ENCODE results near the gene CLDN16.

CLDN16 gene

DNA sequence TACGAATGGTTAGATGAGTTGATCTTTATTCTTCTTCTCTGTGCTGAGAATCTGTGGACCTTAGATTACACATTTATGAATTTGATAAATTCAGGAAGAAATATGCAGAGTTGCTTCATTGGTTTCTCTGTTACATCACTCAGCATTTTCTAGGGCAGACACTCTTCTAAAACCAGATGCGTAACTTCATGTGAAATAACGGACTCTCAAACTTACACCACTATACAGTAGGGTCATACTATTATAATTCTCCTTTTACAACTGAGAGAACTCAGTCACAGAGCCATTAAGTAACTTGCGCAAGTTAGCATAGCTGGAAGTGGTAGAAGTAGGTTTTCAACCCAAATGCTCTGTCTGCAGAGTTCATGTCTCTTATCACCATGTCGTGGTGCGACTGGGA lies 56.0 kb downstream of the CLDN16 start:
- DNase-seq, result no peak

DNA sequence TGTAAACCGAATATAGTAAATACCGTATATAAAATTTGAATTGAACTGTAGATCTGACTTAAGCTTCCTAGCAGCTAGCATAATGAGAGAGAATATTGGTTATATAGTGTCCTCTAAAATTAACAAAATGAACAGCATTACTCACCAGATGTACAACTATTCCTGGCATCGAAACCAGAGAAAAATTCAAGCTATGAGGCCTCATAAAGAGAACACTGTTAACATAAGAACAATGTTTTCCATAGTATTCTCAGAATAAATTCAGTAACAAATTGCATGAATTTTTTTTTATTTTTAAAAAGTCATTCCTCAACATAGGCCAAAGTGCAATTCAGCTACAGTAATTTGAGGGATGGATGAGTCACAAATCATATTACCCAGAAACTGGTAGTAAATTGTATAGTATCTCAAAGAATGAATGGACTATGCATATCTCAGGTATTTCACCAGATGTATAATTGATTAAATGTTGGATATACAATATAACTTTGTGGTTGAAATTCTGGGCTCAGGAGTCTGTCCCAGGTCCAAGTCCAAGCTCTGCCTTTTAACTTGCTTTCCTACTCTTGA lies 56.7 kb downstream of the CLDN16 start:
- no peak for DNase-seq

DNA sequence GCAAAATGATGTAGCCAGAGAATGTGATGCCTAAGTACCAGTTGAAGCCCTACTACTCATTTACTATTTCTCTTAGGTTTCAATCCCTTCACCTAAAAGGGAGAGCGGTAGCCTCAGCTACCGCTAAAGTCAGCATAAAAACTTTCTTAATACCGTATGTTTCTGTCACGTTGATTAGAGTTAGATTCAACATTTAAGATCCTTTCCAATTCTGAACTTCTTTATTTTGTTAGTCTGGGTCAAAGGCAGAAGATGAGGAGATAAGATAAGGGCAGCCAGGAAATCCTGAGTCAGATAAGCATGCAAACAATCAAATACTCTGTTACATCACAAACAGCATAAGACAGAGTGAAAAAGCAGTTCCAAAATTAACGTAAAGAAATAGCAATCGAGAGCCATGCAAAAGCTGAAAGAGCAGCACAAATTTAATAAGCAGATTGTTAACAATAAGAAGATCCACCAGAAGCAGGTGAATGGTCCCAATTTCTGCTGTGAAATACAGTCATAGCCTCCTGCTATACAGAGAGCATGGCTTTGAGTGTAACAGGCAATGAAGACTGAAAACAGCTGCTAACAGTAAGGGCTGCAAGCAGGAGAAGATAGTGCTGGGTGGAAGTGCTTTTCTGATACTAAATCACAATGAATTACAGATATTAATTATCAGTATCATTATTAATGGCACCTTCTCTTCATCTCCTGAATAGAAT lies 58.8 kb downstream of the CLDN16 start:
- no peak for DNase-seq

- no peak for DNase-seq
These were observed 60.3 kb downstream of the CLDN16 start for GRCh38 chr3:190448256-190448655.

DNA sequence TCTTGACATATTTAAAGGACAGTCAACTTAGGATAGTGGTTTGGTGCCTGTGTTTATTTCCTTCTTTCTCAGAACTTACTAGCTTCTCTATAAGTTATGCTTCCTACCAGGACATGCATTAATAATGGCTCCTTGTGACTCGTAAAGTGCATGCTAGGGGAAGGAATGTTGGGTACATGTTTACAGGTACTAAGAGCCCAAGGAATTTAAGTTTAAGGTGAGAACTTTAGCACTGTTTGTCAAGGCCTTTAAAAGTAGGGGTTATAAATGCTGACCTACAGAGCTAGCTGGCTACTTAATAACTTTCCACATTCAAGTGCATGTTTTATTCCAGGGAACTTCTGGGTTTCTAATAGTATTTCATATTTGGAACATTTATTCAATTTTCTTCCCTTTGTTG lies 61.8 kb downstream of the CLDN16 start, which contains the start of gene TMEM207:
TSS of gene TMEM207 (minus strand) at position 101 of the 400 bp plus-strand sequence. CDS start at position 9, 92 bp downstream.
- DNase-seq, result no peak

DNA sequence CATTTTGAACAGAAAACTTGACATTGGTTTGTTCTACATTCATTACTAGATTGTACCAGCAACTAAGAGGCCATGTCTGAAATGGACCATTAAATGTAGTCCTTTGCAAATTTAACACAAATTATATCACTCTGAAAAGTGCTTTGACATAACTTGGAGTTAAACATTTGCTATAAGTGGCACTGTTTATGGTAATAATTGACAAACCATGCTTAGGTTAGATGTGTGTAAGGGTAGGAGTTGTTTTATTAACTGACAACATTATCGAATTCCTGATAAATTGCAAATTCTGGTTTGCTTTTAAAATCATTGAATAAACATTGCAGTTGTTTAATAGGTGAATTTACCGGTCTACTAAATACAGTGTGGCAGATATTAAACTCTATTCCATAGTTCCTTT lies 67.9 kb downstream of the CLDN16 start:
- no peak for DNase-seq

- no peak for DNase-seq
These were observed 68.8 kb downstream of the CLDN16 start for GRCh38 chr3:190456770-190457169.

GRCh38 chr3:190458040-190458439 lies 70.1 kb downstream of the CLDN16 start:
- DNase-seq, result no peak

Measured in NCI-H524 treated with DMSO at 0.1 percent for 48 hours (cell line).